GM12891 (cell line): ENCODE data around the gene S1PR5.
"Not testable (repeated sequence)": the region's sequence is repeated elsewhere in the genome, so short reads cannot be mapped to it uniquely, and the experiment has no call there.

Source experiments
- DNase-seq: peaks from one replicate; pipeline ENCODE4 v3.0.0; 2011; ENCODE audit warnings: low spot score; ENCODE audit not compliant: insufficient read length
- FAIRE-seq: peaks from 2 replicates; lab custom pipeline; 2011; peaks lifted over from hg19 to GRCh38; lab: Jason Lieb, UNC
- PAX5 ChIP-seq: IDR thresholded peaks from 2 replicates; pipeline ENCODE4 v1.6.1; 2011; ENCODE audit warnings: low read length, moderate library complexity, mild to moderate bottlenecking; ENCODE audit not compliant: insufficient read depth, severe bottlenecking
- POLR2A ChIP-seq: IDR thresholded peaks from 2 replicates; pipeline ENCODE4 v1.6.1; 2011; ENCODE audit warnings: low read depth, low read length, control low read depth
- POLR2AphosphoS5 ChIP-seq: IDR thresholded peaks from 2 replicates; pipeline ENCODE4 v1.6.1; 2011; ENCODE audit warnings: low read depth, low read length, control low read depth
- POU2F2 ChIP-seq: IDR thresholded peaks from 2 replicates; pipeline ENCODE4 v1.6.1; 2011; ENCODE audit warnings: low read depth, mild to moderate bottlenecking, control low read depth, low read length, moderate library complexity
- SPI1 ChIP-seq: IDR thresholded peaks from 2 replicates; pipeline ENCODE4 v1.6.1; 2011; ENCODE audit warnings: low read depth, low read length, control low read depth
- TAF1 ChIP-seq: IDR thresholded peaks from 2 replicates; pipeline ENCODE4 v1.6.1; 2011; ENCODE audit warnings: low read depth, low read length, control low read depth

The S1PR5 gene

GRCh38 chr19:10553943-10554381 is 36.7 kb upstream of the S1PR5 start:
- TF ChIP-seq PAX5: no peak
- TF ChIP-seq POU2F2: 0 out of 2 replicates have a peak, but pooled peaks have one; percentile 24
- no peak for TF ChIP-seq POLR2AphosphoS5
- DNase-seq: peak; percentile 79
- FAIRE-seq: peak; percentile 94

DNA sequence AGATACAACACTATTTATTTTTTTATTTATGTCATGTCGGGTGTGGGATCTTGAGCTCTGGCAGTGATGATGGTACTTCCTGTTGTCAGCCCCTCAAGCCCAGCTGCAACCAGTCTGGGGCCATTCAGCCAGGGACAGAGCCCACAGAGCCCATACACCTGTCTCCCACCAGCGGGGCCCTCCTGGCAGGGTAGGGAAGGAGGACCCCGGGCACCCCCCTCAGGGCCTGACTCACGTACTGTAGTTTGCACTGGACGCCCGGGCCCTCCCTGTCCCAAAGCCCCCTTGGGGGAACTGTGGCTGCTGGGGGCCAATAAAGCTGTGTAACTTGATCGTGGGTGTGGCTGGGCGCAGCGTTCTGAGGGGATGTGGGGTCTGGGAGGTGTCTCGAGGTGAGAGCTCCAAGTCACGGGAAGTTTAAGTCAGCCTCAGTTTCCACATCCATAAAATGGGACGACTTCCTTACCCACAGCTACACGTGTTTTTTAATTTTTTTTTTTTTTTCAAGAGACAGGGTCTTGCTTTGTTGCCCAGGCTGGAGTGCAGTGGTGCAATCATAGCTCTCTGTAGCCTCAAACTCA is 35.9 kb upstream of the S1PR5 start:
- DNase-seq: no peak
- TF ChIP-seq POLR2AphosphoS5 (no peak), SPI1 (no peak), POU2F2 (no peak), PAX5 (no peak)
- FAIRE-seq: no peak

GRCh38 chr19:10552510-10553053 is 35.3 kb upstream of the S1PR5 start:
- no peak for TF ChIP-seq PAX5
- no peak for TF ChIP-seq POU2F2
- no peak for TF ChIP-seq SPI1
- TF ChIP-seq TAF1: 0 out of 2 replicates have a peak, but pooled peaks have one; percentile 19
- peak; percentile 63 for TF ChIP-seq POLR2A
- TF ChIP-seq POLR2AphosphoS5: peak; percentile 73
- FAIRE-seq (peak; percentile 91), DNase-seq (no peak)

DNA sequence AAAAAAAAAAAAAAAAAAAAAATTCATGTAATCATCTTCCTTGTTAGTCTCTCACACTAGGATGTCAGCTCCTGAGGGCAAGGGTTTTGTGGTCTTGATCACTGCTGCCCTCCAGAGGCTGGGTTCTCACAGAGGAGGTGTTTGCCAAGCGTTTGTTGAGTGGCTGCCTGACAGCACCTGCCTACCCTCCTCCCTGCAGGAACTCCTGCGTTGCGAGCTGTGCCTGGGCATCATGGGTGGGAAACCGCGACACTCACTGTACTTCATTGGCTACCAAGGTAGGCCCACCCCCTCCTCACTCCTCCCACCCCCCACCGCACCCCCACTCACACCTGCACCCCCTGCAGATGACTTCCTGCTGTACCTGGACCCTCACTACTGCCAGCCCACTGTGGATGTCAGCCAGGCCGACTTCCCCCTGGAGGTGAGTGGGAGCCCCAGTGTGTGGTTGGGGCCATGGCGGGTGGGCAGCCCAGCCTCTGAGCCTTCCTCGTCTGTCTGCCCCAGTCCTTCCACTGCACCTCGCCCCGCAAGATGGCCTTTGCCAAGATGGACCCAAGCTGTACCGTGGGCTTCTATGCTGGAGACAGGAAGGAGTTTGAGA is 34.6 kb upstream of the S1PR5 start:
- DNase-seq: no peak
- TF ChIP-seq POLR2AphosphoS5 (no peak), TAF1 (no peak), POU2F2 (no peak), SPI1 (no peak), PAX5 (no peak), POLR2A (no peak)
- FAIRE-seq: no peak

GRCh38 chr19:10551006-10551405 is 33.8 kb upstream of the S1PR5 start:
- not testable (repeated sequence) for FAIRE-seq, DNase-seq

GRCh38 chr19:10550336-10550735 is 33.1 kb upstream of the S1PR5 start:
- TF ChIP-seq TAF1 (no peak), SPI1 (no peak), POU2F2 (no peak), POLR2A (no peak)
- DNase-seq (no peak), FAIRE-seq (no peak)

DNA sequence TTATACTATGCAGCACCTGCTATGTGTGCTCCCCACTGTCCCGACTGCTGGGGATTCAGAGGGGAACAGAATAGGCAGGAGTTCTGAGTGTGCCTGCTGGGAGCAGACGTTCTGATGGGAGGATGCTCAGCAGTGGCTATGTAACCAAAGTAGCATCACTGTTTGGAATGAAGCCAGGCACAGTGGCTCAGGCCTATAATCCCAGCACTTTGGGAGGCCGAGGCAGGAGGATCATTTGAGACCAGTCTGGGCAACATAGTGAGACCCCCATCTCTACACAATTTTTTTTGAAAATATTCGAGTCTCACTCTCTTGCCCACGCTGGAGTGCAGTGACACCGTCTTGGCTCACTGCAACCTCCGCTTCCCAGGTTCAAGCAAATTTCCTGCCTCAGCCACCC is 32.5 kb upstream of the S1PR5 start:
- FAIRE-seq (no peak), DNase-seq (no peak)
- TF ChIP-seq POLR2A: no peak
- TF ChIP-seq POU2F2: no peak
- no peak for TF ChIP-seq PAX5
- TF ChIP-seq SPI1: no peak
- TF ChIP-seq TAF1: no peak
- TF ChIP-seq POLR2AphosphoS5: no peak

DNA sequence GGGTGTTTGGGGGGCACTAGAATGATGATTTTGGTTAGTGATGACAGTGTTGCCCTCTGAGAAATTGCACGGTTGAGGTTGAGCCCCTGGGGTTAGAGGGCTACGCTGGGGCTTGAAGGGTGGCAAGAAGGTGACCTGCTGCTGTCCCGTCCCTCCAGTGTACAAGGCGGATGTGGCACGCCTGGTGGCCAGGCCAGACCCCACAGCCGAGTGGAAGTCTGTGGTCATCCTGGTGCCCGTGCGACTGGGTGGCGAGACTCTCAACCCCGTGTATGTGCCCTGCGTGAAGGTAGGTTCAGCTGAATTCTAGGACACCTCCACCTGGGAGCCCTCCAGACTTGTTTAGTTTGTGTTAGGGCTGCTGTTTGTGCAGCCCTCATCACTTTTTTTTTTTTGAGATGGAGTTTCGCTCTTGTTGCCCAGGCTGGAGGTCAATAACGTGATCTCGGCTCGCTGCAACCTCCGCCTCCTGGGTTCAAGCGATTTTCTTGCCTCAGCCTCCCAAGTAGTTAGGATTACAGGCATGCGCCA is 31.6 kb upstream of the S1PR5 start:
- DNase-seq (no peak), FAIRE-seq (no peak)
- TF ChIP-seq POLR2AphosphoS5: no peak
- TF ChIP-seq PAX5: no peak
- TF ChIP-seq SPI1: no peak
- TF ChIP-seq TAF1: no peak
- TF ChIP-seq POLR2A: no peak
- TF ChIP-seq POU2F2: no peak

DNA sequence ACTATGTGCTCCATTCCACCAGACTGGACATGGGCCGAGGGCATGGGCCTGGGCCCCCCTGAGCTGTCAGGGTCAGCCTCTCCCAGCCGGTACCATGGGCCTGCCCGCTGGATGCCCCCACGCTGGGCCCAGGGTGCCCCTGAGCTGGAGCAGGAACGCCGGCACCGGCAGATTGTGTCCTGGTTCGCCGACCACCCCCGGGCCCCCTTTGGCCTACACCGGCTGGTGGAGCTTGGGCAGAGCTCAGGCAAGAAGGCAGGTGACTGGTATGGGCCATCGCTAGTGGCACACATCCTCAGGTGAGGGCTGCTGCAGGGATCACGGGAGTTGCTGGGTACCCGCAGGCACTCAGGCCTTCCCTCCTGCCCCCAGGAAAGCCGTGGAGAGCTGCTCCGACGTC is 29.6 kb upstream of the S1PR5 start:
- FAIRE-seq: no peak
- no peak for TF ChIP-seq TAF1
- DNase-seq: no peak

- TF ChIP-seq SPI1 (no peak), POU2F2 (no peak), POLR2A (no peak), TAF1 (no peak), POLR2AphosphoS5 (no peak), PAX5 (no peak)
- no peak for DNase-seq
- peak; percentile 60 for FAIRE-seq
Measured at GRCh38 chr19:10544753-10545251, 27.6 kb upstream of the S1PR5 start.
